GM23338 (cell line): ENCODE data around the gene FAM219A.

Source experiments
- CREB1 ChIP-seq: fragments of 250-450 bp; sonication (Bioruptor Pico); IDR thresholded peaks from 2 replicates; pipeline ENCODE4 v1.5.0; 2020; ENCODE audit warnings: low read depth, mild to moderate bottlenecking, moderate library complexity
- CTCF ChIP-seq, 2 experiments: fragments of 200-600 bp in 1 of 2; sonication (generic) in 1 of 2; conservative IDR thresholded peaks; 2 replicates each; pipeline versions ENCODE4 v1.5.1 to v1.6.1; 2016 to 2017; ENCODE audit warnings: antibody characterized with exemption in 2 of 2, low read depth in 2 of 2, mild to moderate bottlenecking in 2 of 2, moderate library complexity in 1 of 2
- EZH2 ChIP-seq: fragments of 200-600 bp; sonication (generic); IDR thresholded peaks from one replicate; pipeline ENCODE4 v1.8.0; 2017; ENCODE audit warnings: antibody characterized with exemption, mild to moderate bottlenecking, low read depth; ENCODE audit not compliant: unreplicated experiment
- EZH2phosphoT487 ChIP-seq: fragments of 200-600 bp; sonication (generic); IDR thresholded peaks from one replicate; pipeline ENCODE4 v1.8.1; 2018; ENCODE audit warnings: antibody characterized with exemption; ENCODE audit not compliant: unreplicated experiment
- JUNB ChIP-seq: IDR thresholded peaks from one replicate; pipeline ENCODE4 v1.6.1; 2016; ENCODE audit warnings: antibody characterized with exemption; ENCODE audit not compliant: unreplicated experiment
- NANOG ChIP-seq: IDR thresholded peaks from 2 replicates; pipeline ENCODE4 v1.6.1; 2016; ENCODE audit warnings: antibody characterized with exemption, borderline replicate concordance
- POLR2AphosphoS5 ChIP-seq: IDR thresholded peaks from 2 replicates; pipeline ENCODE4 v1.6.1; 2016; ENCODE audit warnings: antibody characterized with exemption, low read depth
- STAT1 ChIP-seq: IDR thresholded peaks from one replicate; pipeline ENCODE4 v1.6.1; 2016; ENCODE audit warnings: antibody characterized with exemption; ENCODE audit not compliant: unreplicated experiment
- ZNF114 ChIP-seq: fragments of 250-450 bp; sonication (Bioruptor Pico); IDR thresholded peaks from 2 replicates; pipeline ENCODE4 v1.5.0; 2020; ENCODE audit warnings: mild to moderate bottlenecking, moderate library complexity
- ZNF331 ChIP-seq: fragments of 250-450 bp; sonication (Bioruptor Pico); IDR thresholded peaks from 2 replicates; pipeline ENCODE4 v1.5.0; 2020; ENCODE audit warnings: low read depth, mild to moderate bottlenecking, moderate library complexity
- TF ChIP-seq, protein P1 (sequence below): fragments of 250-450 bp; sonication (Bioruptor Pico); IDR thresholded peaks from 2 replicates; pipeline ENCODE4 v1.5.0; 2020; ENCODE audit warnings: mild to moderate bottlenecking, moderate library complexity
- TF ChIP-seq, protein P2 (sequence below): IDR thresholded peaks from one replicate; pipeline ENCODE4 v1.6.1; 2018; ENCODE audit warnings: antibody characterized with exemption; ENCODE audit not compliant: unreplicated experiment
- TF ChIP-seq, protein P3 (sequence below): IDR thresholded peaks from 2 replicates; pipeline ENCODE4 v1.6.1; 2016; ENCODE audit warnings: antibody characterized with exemption

GRCh38 chr9:34503406-34503805 lies 45.0 kb upstream of the FAM219A start:
- TF ChIP-seq CTCF (conservative IDR thresholded peaks at IDR 0.05; ENCODE audit: low read depth in 2 of 2) = no peak
- TF ChIP-seq, protein P1, sequence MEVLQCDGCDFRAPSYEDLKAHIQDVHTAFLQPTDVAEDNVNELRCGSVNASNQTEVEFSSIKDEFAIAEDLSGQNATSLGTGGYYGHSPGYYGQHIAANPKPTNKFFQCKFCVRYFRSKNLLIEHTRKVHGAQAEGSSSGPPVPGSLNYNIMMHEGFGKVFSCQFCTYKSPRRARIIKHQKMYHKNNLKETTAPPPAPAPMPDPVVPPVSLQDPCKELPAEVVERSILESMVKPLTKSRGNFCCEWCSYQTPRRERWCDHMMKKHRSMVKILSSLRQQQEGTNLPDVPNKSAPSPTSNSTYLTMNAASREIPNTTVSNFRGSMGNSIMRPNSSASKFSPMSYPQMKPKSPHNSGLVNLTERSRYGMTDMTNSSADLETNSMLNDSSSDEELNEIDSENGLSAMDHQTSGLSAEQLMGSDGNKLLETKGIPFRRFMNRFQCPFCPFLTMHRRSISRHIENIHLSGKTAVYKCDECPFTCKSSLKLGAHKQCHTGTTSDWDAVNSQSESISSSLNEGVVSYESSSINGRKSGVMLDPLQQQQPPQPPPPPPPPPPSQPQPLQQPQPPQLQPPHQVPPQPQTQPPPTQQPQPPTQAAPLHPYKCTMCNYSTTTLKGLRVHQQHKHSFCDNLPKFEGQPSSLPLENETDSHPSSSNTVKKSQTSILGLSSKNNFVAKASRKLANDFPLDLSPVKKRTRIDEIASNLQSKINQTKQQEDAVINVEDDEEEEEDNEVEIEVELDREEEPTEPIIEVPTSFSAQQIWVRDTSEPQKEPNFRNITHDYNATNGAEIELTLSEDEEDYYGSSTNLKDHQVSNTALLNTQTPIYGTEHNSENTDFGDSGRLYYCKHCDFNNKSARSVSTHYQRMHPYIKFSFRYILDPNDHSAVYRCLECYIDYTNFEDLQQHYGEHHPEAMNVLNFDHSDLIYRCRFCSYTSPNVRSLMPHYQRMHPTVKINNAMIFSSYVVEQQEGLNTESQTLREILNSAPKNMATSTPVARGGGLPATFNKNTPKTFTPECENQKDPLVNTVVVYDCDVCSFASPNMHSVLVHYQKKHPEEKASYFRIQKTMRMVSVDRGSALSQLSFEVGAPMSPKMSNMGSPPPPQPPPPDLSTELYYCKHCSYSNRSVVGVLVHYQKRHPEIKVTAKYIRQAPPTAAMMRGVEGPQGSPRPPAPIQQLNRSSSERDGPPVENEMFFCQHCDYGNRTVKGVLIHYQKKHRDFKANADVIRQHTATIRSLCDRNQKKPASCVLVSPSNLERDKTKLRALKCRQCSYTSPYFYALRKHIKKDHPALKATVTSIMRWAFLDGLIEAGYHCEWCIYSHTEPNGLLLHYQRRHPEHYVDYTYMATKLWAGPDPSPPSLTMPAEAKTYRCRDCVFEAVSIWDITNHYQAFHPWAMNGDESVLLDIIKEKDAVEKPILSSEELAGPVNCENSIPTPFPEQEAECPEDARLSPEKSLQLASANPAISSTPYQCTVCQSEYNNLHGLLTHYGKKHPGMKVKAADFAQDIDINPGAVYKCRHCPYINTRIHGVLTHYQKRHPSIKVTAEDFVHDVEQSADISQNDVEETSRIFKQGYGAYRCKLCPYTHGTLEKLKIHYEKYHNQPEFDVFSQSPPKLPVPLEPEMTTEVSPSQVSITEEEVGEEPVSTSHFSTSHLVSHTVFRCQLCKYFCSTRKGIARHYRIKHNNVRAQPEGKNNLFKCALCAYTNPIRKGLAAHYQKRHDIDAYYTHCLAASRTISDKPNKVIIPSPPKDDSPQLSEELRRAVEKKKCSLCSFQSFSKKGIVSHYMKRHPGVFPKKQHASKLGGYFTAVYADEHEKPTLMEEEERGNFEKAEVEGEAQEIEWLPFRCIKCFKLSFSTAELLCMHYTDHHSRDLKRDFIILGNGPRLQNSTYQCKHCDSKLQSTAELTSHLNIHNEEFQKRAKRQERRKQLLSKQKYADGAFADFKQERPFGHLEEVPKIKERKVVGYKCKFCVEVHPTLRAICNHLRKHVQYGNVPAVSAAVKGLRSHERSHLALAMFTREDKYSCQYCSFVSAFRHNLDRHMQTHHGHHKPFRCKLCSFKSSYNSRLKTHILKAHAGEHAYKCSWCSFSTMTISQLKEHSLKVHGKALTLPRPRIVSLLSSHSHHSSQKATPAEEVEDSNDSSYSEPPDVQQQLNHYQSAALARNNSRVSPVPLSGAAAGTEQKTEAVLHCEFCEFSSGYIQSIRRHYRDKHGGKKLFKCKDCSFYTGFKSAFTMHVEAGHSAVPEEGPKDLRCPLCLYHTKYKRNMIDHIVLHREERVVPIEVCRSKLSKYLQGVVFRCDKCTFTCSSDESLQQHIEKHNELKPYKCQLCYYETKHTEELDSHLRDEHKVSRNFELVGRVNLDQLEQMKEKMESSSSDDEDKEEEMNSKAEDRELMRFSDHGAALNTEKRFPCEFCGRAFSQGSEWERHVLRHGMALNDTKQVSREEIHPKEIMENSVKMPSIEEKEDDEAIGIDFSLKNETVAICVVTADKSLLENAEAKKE = no peak
- no peak for TF ChIP-seq EZH2phosphoT487
- TF ChIP-seq EZH2 = no peak
- TF ChIP-seq STAT1 = no peak
- TF ChIP-seq CREB1 (CRISPR knock-in tag) = no peak
- no peak for TF ChIP-seq POLR2AphosphoS5
- no peak for TF ChIP-seq ZNF114 (CRISPR knock-in tag)
- TF ChIP-seq JUNB = no peak
- no peak for TF ChIP-seq ZNF331 (CRISPR knock-in tag)
- TF ChIP-seq, protein P2, sequence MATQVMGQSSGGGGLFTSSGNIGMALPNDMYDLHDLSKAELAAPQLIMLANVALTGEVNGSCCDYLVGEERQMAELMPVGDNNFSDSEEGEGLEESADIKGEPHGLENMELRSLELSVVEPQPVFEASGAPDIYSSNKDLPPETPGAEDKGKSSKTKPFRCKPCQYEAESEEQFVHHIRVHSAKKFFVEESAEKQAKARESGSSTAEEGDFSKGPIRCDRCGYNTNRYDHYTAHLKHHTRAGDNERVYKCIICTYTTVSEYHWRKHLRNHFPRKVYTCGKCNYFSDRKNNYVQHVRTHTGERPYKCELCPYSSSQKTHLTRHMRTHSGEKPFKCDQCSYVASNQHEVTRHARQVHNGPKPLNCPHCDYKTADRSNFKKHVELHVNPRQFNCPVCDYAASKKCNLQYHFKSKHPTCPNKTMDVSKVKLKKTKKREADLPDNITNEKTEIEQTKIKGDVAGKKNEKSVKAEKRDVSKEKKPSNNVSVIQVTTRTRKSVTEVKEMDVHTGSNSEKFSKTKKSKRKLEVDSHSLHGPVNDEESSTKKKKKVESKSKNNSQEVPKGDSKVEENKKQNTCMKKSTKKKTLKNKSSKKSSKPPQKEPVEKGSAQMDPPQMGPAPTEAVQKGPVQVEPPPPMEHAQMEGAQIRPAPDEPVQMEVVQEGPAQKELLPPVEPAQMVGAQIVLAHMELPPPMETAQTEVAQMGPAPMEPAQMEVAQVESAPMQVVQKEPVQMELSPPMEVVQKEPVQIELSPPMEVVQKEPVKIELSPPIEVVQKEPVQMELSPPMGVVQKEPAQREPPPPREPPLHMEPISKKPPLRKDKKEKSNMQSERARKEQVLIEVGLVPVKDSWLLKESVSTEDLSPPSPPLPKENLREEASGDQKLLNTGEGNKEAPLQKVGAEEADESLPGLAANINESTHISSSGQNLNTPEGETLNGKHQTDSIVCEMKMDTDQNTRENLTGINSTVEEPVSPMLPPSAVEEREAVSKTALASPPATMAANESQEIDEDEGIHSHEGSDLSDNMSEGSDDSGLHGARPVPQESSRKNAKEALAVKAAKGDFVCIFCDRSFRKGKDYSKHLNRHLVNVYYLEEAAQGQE = no peak
- TF ChIP-seq, protein P3, sequence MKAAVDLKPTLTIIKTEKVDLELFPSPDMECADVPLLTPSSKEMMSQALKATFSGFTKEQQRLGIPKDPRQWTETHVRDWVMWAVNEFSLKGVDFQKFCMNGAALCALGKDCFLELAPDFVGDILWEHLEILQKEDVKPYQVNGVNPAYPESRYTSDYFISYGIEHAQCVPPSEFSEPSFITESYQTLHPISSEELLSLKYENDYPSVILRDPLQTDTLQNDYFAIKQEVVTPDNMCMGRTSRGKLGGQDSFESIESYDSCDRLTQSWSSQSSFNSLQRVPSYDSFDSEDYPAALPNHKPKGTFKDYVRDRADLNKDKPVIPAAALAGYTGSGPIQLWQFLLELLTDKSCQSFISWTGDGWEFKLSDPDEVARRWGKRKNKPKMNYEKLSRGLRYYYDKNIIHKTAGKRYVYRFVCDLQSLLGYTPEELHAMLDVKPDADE = no peak
- no peak for TF ChIP-seq NANOG
